K562 (cell line): ENCODE results near the gene ACTG2. TPM values are rescaled to one million over a fixed set of nuclear protein-coding genes. Genes with fewer than 3 reads are reported as not detected.

Source experiments
- ARNT ChIP-seq, 2 experiments: fragments of 450-650 bp; IDR thresholded peaks; 2 replicates each; pipeline ENCODE4 v1.6.1; 2016; ENCODE audit warnings: mild to moderate bottlenecking in 1 of 2
- CHD1 ChIP-seq: fragments of 200-600 bp; sonication (generic); IDR thresholded peaks from one replicate; pipeline ENCODE4 v1.6.1; 2012; ENCODE audit warnings: mild to moderate bottlenecking, moderate library complexity, low read length, inconsistent platforms
- ETS2 ChIP-seq: IDR thresholded peaks from 2 replicates; pipeline ENCODE4 v1.6.1; 2016; ENCODE audit warnings: borderline replicate concordance, missing genetic modification characterization, mild to moderate bottlenecking, moderate library complexity, missing compliant biosample characterization; ENCODE audit not compliant: poor library complexity, severe bottlenecking
- MBD2 ChIP-seq: sonication (generic); IDR thresholded peaks from 2 replicates; pipeline ENCODE4 v1.6.1; 2016; ENCODE audit warnings: low read depth, borderline replicate concordance
- MCM7 ChIP-seq, 2 experiments: fragments of 450-650 bp; IDR thresholded peaks; 2 replicates each; pipeline ENCODE4 v1.6.1; 2016 to 2018
- NKRF ChIP-seq: fragments of 450-650 bp; IDR thresholded peaks from 2 replicates; pipeline ENCODE4 v1.6.1; 2016; ENCODE audit warnings: borderline replicate concordance
- SAFB2 ChIP-seq: fragments of 200-400 bp; formaldehyde crosslinking; IDR thresholded peaks from 2 replicates; pipeline ENCODE4 v1.6.1; 2018; ENCODE audit warnings: borderline replicate concordance, low read length, low read depth, moderate library complexity; ENCODE audit not compliant: severe bottlenecking
- THAP12 ChIP-seq: fragments of 250-450 bp; sonication (Bioruptor Pico); IDR thresholded peaks from 2 replicates; pipeline ENCODE4 v1.9.0; 2021; ENCODE audit warnings: mild to moderate bottlenecking, inconsistent platforms
- THAP7 ChIP-seq: fragments of 250-450 bp; sonication (Bioruptor Pico); IDR thresholded peaks from 2 replicates; pipeline ENCODE4 v1.5.0; 2021
- U2AF2 ChIP-seq: fragments of 200-400 bp; formaldehyde crosslinking; optimal IDR thresholded peaks from 2 replicates; pipeline ENCODE3; 2017; ENCODE audit warnings: low read depth, mild to moderate bottlenecking, low read length
- ZMIZ1 ChIP-seq, 2 experiments: fragments of 150-350 bp in 1 of 2; IDR thresholded peaks; 2 replicates each; pipeline ENCODE4 v1.6.1; 2012 to 2016; ENCODE audit warnings: low read depth in 2 of 2, low read length in 2 of 2, mild to moderate bottlenecking in 1 of 2, moderate library complexity in 1 of 2
- ZNF311 ChIP-seq: fragments of 250-450 bp; sonication (Bioruptor Pico); IDR thresholded peaks from 2 replicates; pipeline ENCODE4 v1.4.0; 2020; ENCODE audit warnings: mild to moderate bottlenecking, moderate library complexity
- ZNF384 ChIP-seq: IDR thresholded peaks from 2 replicates; pipeline ENCODE4 v1.6.1; 2012; ENCODE audit warnings: low read depth, low read length, improper control_type of control experiment
- ZNF408 ChIP-seq: fragments of 250-450 bp; sonication (Bioruptor Pico); IDR thresholded peaks from 2 replicates; pipeline ENCODE4 v1.4.0; 2020; ENCODE audit warnings: low read depth, mild to moderate bottlenecking, moderate library complexity
- polyA plus RNA-seq, 8 experiments: library from polyadenylated mRNA; depleted of rRNA in 4 of 8; stranded (reverse) in 5 of 8; unstranded in 3 of 8; fragments of >200 nt; fragmentation: Nextera tagmentation in 2 of 8; fragmentation: Illumina TruSeq in 1 of 8; extraction: Ambion mirVana in 2 of 8; extraction: Trizol in 1 of 8; gene quantifications; 2 replicates each; pipeline versions ENCODE4 v1.2.1 to v1.2.3, GENCODE V29; 2011 to 2014; ENCODE audit warnings: inconsistent platforms in 1 of 8, missing spikeins in 1 of 8
- total RNA-seq, 7 experiments: library from RNA; depleted of rRNA in 6 of 7; stranded (reverse); fragments of >200 nt in 6 of 7; fragmentation: Illumina TruSeq in 2 of 7; extraction: Trizol in 2 of 7; gene quantifications; 2 replicates each; pipeline versions ENCODE4 v1.2.1 to v1.2.3, GENCODE V29; 2011 to 2021; ENCODE audit warnings: low replicate concordance in 1 of 7
- TF ChIP-seq, protein P1 (sequence below): fragments of 250-450 bp; sonication (Bioruptor Pico); IDR thresholded peaks from 2 replicates; pipeline ENCODE4 v1.8.0; 2021; ENCODE audit warnings: borderline replicate concordance, mild to moderate bottlenecking, moderate library complexity; ENCODE audit not compliant: poor library complexity, severe bottlenecking

The ACTG2 gene
- total and polyA plus RNA-seq, 9 of the 15 experiments (the other 6 are each of a cell fraction or from before 2014, with no cell fraction given): 0.06 to 0.60 TPM; not detected in 7

DNA sequence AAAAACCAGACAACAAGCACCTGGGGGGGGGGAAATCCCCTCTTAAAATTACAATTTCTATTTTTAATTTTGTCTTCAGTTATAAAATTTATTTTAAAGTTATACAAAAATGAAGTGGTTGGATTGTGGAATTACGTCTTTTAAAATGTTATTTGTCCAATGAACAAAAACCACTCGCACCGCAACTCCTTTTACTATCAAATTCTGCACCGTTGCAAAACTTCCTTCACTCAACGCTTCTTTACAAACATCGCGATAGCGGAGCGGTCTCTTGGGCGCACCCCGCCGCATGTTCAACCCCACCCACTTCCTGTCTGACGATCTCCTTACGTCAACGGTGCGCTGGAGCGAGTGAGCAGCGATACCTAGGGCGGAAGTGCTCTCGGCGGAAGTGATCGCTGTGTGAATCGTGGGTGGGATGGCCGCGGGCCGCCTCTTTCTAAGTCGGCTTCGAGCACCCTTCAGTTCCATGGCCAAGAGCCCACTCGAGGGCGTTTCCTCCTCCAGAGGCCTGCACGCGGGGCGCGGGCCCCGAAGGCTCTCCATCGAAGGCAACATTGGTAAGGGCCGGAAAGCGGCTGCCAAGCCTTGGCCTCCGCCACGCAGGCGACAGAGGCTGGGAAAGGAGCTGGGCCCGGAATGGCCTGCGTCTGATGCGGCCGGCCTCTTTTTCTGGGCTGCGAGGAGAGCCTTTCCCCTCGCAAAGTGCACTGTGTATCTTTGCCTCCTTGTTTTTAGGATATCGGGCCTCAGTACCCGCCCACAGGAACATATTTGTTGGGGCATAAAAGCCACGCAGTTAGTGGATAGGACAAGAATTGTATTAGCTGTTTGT is 33.9 kb downstream of the ACTG2 start, which contains the start of gene DGUOK (continued):
- TF ChIP-seq ETS2 (tag) (no peak), MBD2 (peak; percentile 53; the same call in 1 of the 2 replicates), ZNF384 (no peak), U2AF2 (no peak), NKRF (peak; percentile 90), SAFB2 (no peak), ZNF408 (CRISPR knock-in tag) (no peak), ZNF311 (CRISPR knock-in tag) (no peak), THAP7 (no peak), CHD1 (peak; percentile 47), ARNT (IDR thresholded peaks at IDR 0.05) (peak in 1 of 2 experiments; percentile 12; a peak in 1 of 4 replicates), ZMIZ1 (IDR thresholded peaks at IDR 0.05; ENCODE audit: low read depth in 2 of 2, low read length in 2 of 2) (0 out of 4 replicates have a peak, but pooled peaks of 1 of the 2 experiments have one; percentile 5), MCM7 (IDR thresholded peaks at IDR 0.05) (no peak), THAP12 (CRISPR knock-in tag) (peak; percentile 73)
- TF ChIP-seq, protein P1, sequence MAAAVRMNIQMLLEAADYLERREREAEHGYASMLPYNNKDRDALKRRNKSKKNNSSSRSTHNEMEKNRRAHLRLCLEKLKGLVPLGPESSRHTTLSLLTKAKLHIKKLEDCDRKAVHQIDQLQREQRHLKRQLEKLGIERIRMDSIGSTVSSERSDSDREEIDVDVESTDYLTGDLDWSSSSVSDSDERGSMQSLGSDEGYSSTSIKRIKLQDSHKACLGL (CRISPR knock-in tag): peak; percentile 46
